A549 (cell line): ENCODE measurements around the gene SUGP2. TPM values are rescaled to one million over a fixed set of nuclear protein-coding genes. Genes with fewer than 3 reads are reported as not detected.

Experiments used
- ATAC-seq, 2 experiments: fragments of 200-7000 bp in 1 of 2; fragments of >200 bp in 1 of 2; cut with Nextera tagmentation in 1 of 2; cut with Tn5 transposase in 1 of 2; 3 replicates each; pipeline versions ENCODE4 v1.8.0 to v1.9.1; 2018 to 2020; ENCODE audit warnings: mild to moderate bottlenecking in 1 of 2, moderate library complexity in 1 of 2
- CTCF ChIA-PET: fragments of 300-600 bp; sonication (Branson Sonifier 250); formaldehyde crosslinking; extraction: SDS; loops from one replicate; lab custom pipeline; 2021; ENCODE audit warnings: antibody characterized with exemption, inconsistent platforms; lab: Yijun Ruan, JAX
- POLR2A ChIA-PET: fragments of 350-600 bp; formaldehyde crosslinking; extraction: SDS; loops from one replicate; lab custom pipeline; 2021; ENCODE audit warnings: antibody characterized with exemption, inconsistent platforms; lab: Yijun Ruan, JAX
- DNase-seq, 2 experiments: peaks; one replicate each; pipeline versions ENCODE4 v3.0.0 to v3.0.0-alpha.2; 2011 to 2016; ENCODE audit warnings: low read depth in 1 of 2, low spot score in 1 of 2
- FAIRE-seq: peaks from 2 replicates; lab custom pipeline; 2011; peaks lifted over from hg19 to GRCh38; lab: Jason Lieb, UNC
- H3K27ac ChIP-seq, 2 experiments: fragments of >200 bp; sonication (Bioruptor Twin); formaldehyde crosslinking; 3 replicates each; pipeline ENCODE4 v1.5.1; 2016 to 2017
- H3K4me1 ChIP-seq: fragments of >200 bp; sonication (Bioruptor Twin); formaldehyde crosslinking; 3 replicates; pipeline ENCODE4 v1.6.1; 2016
- H3K4me2 ChIP-seq: fragments of >200 bp; sonication (Bioruptor Twin); formaldehyde crosslinking; 3 replicates; pipeline ENCODE4 v1.6.1; 2016
- H3K4me3 ChIP-seq: fragments of >200 bp; sonication (Bioruptor Twin); formaldehyde crosslinking; 3 replicates; pipeline ENCODE4 v1.5.1; 2016
- H3K9me3 ChIP-seq: fragments of >200 bp; sonication (Bioruptor Twin); formaldehyde crosslinking; 3 replicates; pipeline ENCODE4 v1.6.1; 2016
- BHLHE40 ChIP-seq: IDR thresholded peaks from 2 replicates; pipeline ENCODE4 v1.6.1; 2012; ENCODE audit warnings: low read depth, low read length, inconsistent platforms
- CBX2 ChIP-seq: fragments of 200-600 bp; sonication (generic); IDR thresholded peaks from 2 replicates; pipeline ENCODE4 v1.6.1; 2016; ENCODE audit warnings: low read depth, mild to moderate bottlenecking, borderline replicate concordance
- CBX8 ChIP-seq: fragments of 200-600 bp; sonication (generic); IDR thresholded peaks from 2 replicates; pipeline ENCODE4 v1.6.1; 2016
- CEBPB ChIP-seq, 2 experiments: fragments of >200 bp in 1 of 2; sonication (Bioruptor Twin) in 1 of 2; formaldehyde crosslinking in 1 of 2; IDR thresholded peaks; 2 replicates each; pipeline ENCODE4 v1.6.1; 2012 to 2016
- ESRRA ChIP-seq: fragments of 150-350 bp; IDR thresholded peaks from 2 replicates; pipeline ENCODE4 v1.6.1; 2014; ENCODE audit warnings: mild to moderate bottlenecking, low read length, borderline replicate concordance
- GATA3 ChIP-seq: IDR thresholded peaks from 2 replicates; pipeline ENCODE4 v1.6.1; 2012; ENCODE audit warnings: borderline replicate concordance
- HDAC2 ChIP-seq: fragments of 200-600 bp; sonication (generic); IDR thresholded peaks from 2 replicates; pipeline ENCODE4 v1.6.1; 2016
- HEYL ChIP-seq: fragments of 250-450 bp; sonication (Bioruptor Pico); IDR thresholded peaks from 2 replicates; pipeline ENCODE4 v1.8.0; 2021; ENCODE audit warnings: mild to moderate bottlenecking, moderate library complexity
- KDM5A ChIP-seq: fragments of 200-600 bp; sonication (generic); IDR thresholded peaks from 2 replicates; pipeline ENCODE4 v1.6.1; 2016; ENCODE audit warnings: antibody characterized with exemption, mild to moderate bottlenecking
- NPAS2 ChIP-seq: fragments of 250-450 bp; sonication (Bioruptor Pico); IDR thresholded peaks from 2 replicates; pipeline ENCODE4 v1.8.0; 2022; ENCODE audit warnings: mild to moderate bottlenecking, moderate library complexity, borderline replicate concordance
- POLR2AphosphoS2 ChIP-seq: conservative IDR thresholded peaks from 2 replicates; pipeline ENCODE4 v1.6.1; 2012; ENCODE audit warnings: low read length, improper control_type of control experiment, inconsistent platforms
- ZFP36 ChIP-seq: fragments of 450-650 bp; IDR thresholded peaks from 2 replicates; pipeline ENCODE4 v1.6.1; 2014; ENCODE audit warnings: borderline replicate concordance; ENCODE audit not compliant: partially characterized antibody
- ZSCAN20 ChIP-seq: fragments of 250-450 bp; sonication (Bioruptor Pico); IDR thresholded peaks from 2 replicates; pipeline ENCODE4 v1.8.0; 2022; ENCODE audit warnings: mild to moderate bottlenecking, moderate library complexity
- WGBS: methylation state at CpG from one replicate; pipeline ENCODE4 v1.1.6; 2017; ENCODE audit errors: missing lambda C conversion rate; 5-methylcytosine and 5-hydroxymethylcytosine counted together
- polyA plus RNA-seq, 4 experiments: library from polyadenylated mRNA; depleted of rRNA in 3 of 4; stranded (reverse); fragments of >200 nt; fragmentation: RNase III in 1 of 4; extraction: RNeasy Plus Mini Kit Qiagen cat#74134 plus additional on column Dnase treatment in 1 of 4; gene quantifications; 2 replicates in 3 of 4; 3 replicates in 1 of 4; pipeline ENCODE4 v1.2.3, GENCODE V29; 2011 to 2017
- TF ChIP-seq, protein P1 (sequence below): fragments of 150-350 bp; IDR thresholded peaks from 2 replicates; pipeline ENCODE4 v1.6.1; 2014; ENCODE audit warnings: low read depth, mild to moderate bottlenecking, low read length
- TF ChIP-seq, protein P2 (sequence below): fragments of >200 bp; sonication (Bioruptor Twin); formaldehyde crosslinking; IDR thresholded peaks from 3 replicates; pipeline ENCODE4 v1.5.1; 2016
- TF ChIP-seq, protein P3 (sequence below): fragments of 450-650 bp; IDR thresholded peaks from 2 replicates; pipeline ENCODE4 v1.6.1; 2014; ENCODE audit warnings: antibody characterized with exemption
- TF ChIP-seq, protein P4 (sequence below): fragments of 200-600 bp; sonication (generic); IDR thresholded peaks from 2 replicates; pipeline ENCODE4 v1.6.1; 2016; ENCODE audit warnings: antibody characterized with exemption, mild to moderate bottlenecking, moderate library complexity
- TF ChIP-seq, protein P5 (sequence below): fragments of >200 bp; sonication (Bioruptor Twin); formaldehyde crosslinking; IDR thresholded peaks from 2 replicates; pipeline ENCODE4 v1.6.1; 2016
- TF ChIP-seq, protein P6 (sequence below): fragments of >200 bp; sonication (Bioruptor Twin); formaldehyde crosslinking; IDR thresholded peaks from 3 replicates; pipeline ENCODE4 v1.6.1; 2016

SUGP2 gene
- polyA plus RNA-seq, 2 of the 4 experiments (the other 2 are of a cell fraction): 42.4 to 43.9 TPM

DNA sequence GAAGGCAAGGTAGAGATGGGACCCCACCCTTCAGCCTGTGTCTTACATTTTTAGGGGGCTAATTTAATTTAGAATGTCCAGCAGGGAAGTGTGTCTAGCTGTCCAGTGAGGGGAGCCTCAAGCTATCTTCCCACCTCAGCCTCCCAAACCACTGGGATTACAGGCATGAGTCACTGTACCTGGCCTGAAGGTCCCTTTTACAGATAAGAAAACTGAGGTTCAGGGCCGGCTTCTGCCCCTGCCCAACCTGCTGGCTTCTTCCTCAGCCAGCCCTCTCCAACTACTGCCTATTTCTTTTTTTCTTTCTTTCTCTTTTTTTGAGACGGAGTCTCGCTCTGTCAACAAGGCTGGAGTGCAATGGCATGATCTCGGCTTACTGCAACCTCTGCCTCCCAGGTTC, 72.9 kb downstream of the SUGP2 start (continued):
- TF ChIP-seq, protein P1, sequence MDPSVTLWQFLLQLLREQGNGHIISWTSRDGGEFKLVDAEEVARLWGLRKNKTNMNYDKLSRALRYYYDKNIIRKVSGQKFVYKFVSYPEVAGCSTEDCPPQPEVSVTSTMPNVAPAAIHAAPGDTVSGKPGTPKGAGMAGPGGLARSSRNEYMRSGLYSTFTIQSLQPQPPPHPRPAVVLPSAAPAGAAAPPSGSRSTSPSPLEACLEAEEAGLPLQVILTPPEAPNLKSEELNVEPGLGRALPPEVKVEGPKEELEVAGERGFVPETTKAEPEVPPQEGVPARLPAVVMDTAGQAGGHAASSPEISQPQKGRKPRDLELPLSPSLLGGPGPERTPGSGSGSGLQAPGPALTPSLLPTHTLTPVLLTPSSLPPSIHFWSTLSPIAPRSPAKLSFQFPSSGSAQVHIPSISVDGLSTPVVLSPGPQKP: no peak
- TF ChIP-seq GATA3: no peak

DNA sequence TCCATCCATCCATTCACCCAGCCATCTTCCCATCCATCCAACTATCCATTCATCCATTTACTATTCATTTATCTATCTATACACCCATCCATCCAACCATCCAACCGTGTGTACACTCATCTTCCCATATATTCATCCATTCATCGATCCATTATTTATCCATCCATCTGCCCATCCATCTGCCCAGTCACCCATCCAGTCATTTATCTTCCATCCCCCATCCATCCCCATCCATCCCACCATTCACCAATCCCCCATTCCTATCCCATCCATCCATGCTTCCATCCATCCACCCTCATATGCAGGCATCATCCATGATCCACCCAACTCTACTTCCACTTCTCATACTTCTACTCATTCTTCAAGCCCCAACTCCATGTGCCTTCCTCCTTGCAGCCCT, 78.3 kb downstream of the SUGP2 start:
- WGBS: 83% methylated on average over 2 of the region's 2 CpGs
- no peaks in the 10 kb centered on the region for H3K9me3 ChIP-seq
- no peak overlapping the region for H3K27ac ChIP-seq
- FAIRE-seq: no peak
- H3K4me2 ChIP-seq: no peak overlapping the region
- ChIA-PET CTCF (interaction anchor here (1.6 kb wide), 1 partner anchor 15 kb away, joined by 3 read pairs; no protein-coding TSS in a partner anchor), POLR2A (no interaction called here)
- TF ChIP-seq NPAS2 (CRISPR knock-in tag): no peak
- TF ChIP-seq, protein P2, sequence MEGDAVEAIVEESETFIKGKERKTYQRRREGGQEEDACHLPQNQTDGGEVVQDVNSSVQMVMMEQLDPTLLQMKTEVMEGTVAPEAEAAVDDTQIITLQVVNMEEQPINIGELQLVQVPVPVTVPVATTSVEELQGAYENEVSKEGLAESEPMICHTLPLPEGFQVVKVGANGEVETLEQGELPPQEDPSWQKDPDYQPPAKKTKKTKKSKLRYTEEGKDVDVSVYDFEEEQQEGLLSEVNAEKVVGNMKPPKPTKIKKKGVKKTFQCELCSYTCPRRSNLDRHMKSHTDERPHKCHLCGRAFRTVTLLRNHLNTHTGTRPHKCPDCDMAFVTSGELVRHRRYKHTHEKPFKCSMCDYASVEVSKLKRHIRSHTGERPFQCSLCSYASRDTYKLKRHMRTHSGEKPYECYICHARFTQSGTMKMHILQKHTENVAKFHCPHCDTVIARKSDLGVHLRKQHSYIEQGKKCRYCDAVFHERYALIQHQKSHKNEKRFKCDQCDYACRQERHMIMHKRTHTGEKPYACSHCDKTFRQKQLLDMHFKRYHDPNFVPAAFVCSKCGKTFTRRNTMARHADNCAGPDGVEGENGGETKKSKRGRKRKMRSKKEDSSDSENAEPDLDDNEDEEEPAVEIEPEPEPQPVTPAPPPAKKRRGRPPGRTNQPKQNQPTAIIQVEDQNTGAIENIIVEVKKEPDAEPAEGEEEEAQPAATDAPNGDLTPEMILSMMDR: no peak
- TF ChIP-seq KDM5A: no peak
- TF ChIP-seq, protein P3, sequence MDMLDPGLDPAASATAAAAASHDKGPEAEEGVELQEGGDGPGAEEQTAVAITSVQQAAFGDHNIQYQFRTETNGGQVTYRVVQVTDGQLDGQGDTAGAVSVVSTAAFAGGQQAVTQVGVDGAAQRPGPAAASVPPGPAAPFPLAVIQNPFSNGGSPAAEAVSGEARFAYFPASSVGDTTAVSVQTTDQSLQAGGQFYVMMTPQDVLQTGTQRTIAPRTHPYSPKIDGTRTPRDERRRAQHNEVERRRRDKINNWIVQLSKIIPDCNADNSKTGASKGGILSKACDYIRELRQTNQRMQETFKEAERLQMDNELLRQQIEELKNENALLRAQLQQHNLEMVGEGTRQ: no peak
- no peak for TF ChIP-seq CEBPB (IDR thresholded peaks at IDR 0.05)
- no peak for TF ChIP-seq BHLHE40
- no peak for TF ChIP-seq HDAC2
- TF ChIP-seq CBX8: no peak
- TF ChIP-seq, protein P4, sequence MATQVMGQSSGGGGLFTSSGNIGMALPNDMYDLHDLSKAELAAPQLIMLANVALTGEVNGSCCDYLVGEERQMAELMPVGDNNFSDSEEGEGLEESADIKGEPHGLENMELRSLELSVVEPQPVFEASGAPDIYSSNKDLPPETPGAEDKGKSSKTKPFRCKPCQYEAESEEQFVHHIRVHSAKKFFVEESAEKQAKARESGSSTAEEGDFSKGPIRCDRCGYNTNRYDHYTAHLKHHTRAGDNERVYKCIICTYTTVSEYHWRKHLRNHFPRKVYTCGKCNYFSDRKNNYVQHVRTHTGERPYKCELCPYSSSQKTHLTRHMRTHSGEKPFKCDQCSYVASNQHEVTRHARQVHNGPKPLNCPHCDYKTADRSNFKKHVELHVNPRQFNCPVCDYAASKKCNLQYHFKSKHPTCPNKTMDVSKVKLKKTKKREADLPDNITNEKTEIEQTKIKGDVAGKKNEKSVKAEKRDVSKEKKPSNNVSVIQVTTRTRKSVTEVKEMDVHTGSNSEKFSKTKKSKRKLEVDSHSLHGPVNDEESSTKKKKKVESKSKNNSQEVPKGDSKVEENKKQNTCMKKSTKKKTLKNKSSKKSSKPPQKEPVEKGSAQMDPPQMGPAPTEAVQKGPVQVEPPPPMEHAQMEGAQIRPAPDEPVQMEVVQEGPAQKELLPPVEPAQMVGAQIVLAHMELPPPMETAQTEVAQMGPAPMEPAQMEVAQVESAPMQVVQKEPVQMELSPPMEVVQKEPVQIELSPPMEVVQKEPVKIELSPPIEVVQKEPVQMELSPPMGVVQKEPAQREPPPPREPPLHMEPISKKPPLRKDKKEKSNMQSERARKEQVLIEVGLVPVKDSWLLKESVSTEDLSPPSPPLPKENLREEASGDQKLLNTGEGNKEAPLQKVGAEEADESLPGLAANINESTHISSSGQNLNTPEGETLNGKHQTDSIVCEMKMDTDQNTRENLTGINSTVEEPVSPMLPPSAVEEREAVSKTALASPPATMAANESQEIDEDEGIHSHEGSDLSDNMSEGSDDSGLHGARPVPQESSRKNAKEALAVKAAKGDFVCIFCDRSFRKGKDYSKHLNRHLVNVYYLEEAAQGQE: no peak
- no peak for TF ChIP-seq GATA3
- TF ChIP-seq, protein P5, sequence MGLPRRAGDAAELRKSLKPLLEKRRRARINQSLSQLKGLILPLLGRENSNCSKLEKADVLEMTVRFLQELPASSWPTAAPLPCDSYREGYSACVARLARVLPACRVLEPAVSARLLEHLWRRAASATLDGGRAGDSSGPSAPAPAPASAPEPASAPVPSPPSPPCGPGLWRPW: no peak
- TF ChIP-seq POLR2AphosphoS2: no peak
- TF ChIP-seq, protein P6, sequence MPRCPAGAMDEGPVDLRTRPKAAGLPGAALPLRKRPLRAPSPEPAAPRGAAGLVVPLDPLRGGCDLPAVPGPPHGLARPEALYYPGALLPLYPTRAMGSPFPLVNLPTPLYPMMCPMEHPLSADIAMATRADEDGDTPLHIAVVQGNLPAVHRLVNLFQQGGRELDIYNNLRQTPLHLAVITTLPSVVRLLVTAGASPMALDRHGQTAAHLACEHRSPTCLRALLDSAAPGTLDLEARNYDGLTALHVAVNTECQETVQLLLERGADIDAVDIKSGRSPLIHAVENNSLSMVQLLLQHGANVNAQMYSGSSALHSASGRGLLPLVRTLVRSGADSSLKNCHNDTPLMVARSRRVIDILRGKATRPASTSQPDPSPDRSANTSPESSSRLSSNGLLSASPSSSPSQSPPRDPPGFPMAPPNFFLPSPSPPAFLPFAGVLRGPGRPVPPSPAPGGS: no peak
- TF ChIP-seq CBX2: no peak
- no peak for TF ChIP-seq ESRRA
- TF ChIP-seq ZSCAN20 (CRISPR knock-in tag): no peak
- TF ChIP-seq ZFP36: no peak
- no peak for TF ChIP-seq HEYL (CRISPR knock-in tag)
- ATAC-seq: no peak
- no peak for DNase-seq
- H3K4me1 ChIP-seq: 0 out of 3 replicates have a peak, but pooled peaks cover 2% of the 10 kb centered on the region
- H3K4me3 ChIP-seq: no peak overlapping the region
